Left ventricle myocardium inferior (tissue), 1 donor: Measurements from ENCODE around the gene TLR3. TPM values are rescaled to one million over a fixed set of nuclear protein-coding genes. Genes with fewer than 3 reads are reported as not detected.
"Not testable (repeated sequence)": the region's sequence is repeated elsewhere in the genome, so short reads cannot be mapped to it uniquely, and the experiment has no call there.

Experiments used
- DNase-seq: peaks from one replicate; pipeline ENCODE4 v3.0.0-alpha.2; 2020
- H3K27ac ChIP-seq: fragments of 200-600 bp; replicated peaks from 2 replicates; pipeline ENCODE4 v1.8.0; 2021
- H3K27me3 ChIP-seq: fragments of 200-600 bp; 2 replicates; pipeline ENCODE4 v1.8.0; 2021; ENCODE audit warnings: low read depth
- H3K36me3 ChIP-seq: fragments of 200-600 bp; 2 replicates; pipeline ENCODE4 v1.8.0; 2021
- H3K4me1 ChIP-seq: fragments of 200-600 bp; 2 replicates; pipeline ENCODE4 v1.8.0; 2021
- H3K4me3 ChIP-seq: fragments of 200-600 bp; 2 replicates; pipeline ENCODE4 v1.8.0; 2021; ENCODE audit warnings: mild to moderate bottlenecking, moderate library complexity
- H3K9me3 ChIP-seq: fragments of 200-600 bp; replicated peaks from 2 replicates; pipeline ENCODE4 v1.8.0; 2021
- intact Hi-C: fragments of 100-400 bp; cut with micrococcal nuclease; formaldehyde crosslinking; loops from one replicate; pipeline ENCODE4 v1.11.0; 2022
- total RNA-seq: library from RNA; stranded (reverse); fragmentation: NEBNext Ultra II Directional; extraction: Animal tissue kit (Norgen Biotek cat#: 25700); gene quantifications from one replicate; pipeline ENCODE4 v1.2.1, GENCODE V29; 2021
- TF ChIP-seq, protein P1 (sequence below): fragments of 200-600 bp; IDR thresholded peaks from 2 replicates; pipeline ENCODE4 v1.8.0; 2021; ENCODE audit warnings: antibody characterized with exemption, mild to moderate bottlenecking, borderline replicate concordance
- donor health status: DM: no; HTN: yes; CAD: no; lungs with severe emphysema.

TLR3 gene
- total RNA-seq, 1 donor from 2014 or later = 4.9 TPM

DNA sequence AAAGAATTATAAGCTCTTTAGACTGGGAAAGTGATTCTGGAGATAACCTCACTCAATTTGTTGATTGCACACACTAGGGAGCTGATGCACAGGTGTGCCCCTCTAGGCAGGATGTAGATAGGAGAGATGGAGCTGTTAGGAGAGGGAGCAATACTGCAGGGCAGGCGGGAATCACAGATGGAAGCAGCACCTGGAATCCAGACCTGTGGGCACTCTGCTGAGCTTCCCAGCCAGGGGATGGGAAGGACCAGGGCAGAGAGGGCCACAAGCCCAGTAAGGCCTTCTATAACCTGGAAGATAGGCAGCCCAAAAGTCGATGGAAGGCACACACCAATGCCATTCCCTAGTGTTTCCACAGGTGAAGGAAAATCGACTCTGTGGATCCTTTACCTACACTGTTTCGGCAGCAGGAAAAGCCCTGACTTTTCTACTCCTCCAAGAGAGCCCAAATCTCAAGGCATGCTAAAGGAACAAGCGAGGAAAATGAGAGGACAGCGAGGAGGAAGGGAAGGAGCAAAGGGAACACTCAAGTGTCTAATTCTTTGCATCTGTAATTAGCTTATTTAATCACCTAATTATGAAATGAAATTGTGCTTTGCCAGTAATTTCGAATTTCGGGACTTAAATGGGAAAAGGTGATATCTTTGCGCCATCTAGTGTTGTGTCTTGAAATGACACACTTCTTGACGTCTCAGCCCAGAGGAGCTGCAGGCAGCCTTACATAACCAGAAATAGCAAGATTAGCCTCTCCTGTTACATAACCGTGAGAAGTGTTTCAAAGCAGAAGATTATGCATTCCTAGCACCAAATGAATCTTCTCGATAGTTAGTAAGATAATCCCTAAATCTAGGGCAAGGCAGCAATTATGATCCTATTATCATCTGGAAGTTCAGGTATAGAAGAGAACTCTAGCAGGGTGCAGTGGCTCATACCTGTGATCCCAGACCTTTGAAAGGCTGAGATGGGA, 31.0 kb upstream of the TLR3 start:
- Histone ChIP-seq H3K27ac (peak overlapping the region; percentile 14), H3K27me3 (no peaks in the 10 kb centered on the region)

GRCh38 chr4:186039697-186040096, 29.3 kb upstream of the TLR3 start:
- no peak for DNase-seq
- Histone ChIP-seq H3K9me3 (no peaks in the 10 kb centered on the region), H3K4me1 (peaks cover 21% of the 10 kb centered on the region), H3K27ac (no peak overlapping the region), H3K27me3 (no peaks in the 10 kb centered on the region), H3K36me3 (no peaks in the 10 kb centered on the region), H3K4me3 (peak overlapping the region; percentile 40)
- intact Hi-C loops = loop anchor here (5.0 kb wide), 1 partner anchor 397 kb away; no protein-coding TSS in a partner anchor
- TF ChIP-seq, protein P1, sequence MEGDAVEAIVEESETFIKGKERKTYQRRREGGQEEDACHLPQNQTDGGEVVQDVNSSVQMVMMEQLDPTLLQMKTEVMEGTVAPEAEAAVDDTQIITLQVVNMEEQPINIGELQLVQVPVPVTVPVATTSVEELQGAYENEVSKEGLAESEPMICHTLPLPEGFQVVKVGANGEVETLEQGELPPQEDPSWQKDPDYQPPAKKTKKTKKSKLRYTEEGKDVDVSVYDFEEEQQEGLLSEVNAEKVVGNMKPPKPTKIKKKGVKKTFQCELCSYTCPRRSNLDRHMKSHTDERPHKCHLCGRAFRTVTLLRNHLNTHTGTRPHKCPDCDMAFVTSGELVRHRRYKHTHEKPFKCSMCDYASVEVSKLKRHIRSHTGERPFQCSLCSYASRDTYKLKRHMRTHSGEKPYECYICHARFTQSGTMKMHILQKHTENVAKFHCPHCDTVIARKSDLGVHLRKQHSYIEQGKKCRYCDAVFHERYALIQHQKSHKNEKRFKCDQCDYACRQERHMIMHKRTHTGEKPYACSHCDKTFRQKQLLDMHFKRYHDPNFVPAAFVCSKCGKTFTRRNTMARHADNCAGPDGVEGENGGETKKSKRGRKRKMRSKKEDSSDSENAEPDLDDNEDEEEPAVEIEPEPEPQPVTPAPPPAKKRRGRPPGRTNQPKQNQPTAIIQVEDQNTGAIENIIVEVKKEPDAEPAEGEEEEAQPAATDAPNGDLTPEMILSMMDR = no peak

More for the DNA sequence above, 31.0 kb upstream of the TLR3 start:
- H3K9me3 ChIP-seq = no peaks in the 10 kb centered on the region
- TF ChIP-seq, protein P1 = peak; percentile 86
- no peaks in the 10 kb centered on the region for H3K36me3 ChIP-seq
- no peak overlapping the region for H3K4me3 ChIP-seq
- peaks cover 21% of the 10 kb centered on the region for H3K4me1 ChIP-seq
- DNase-seq = no peak
- intact Hi-C loops = loop anchor here (5.0 kb wide), 1 partner anchor 396 kb away; no protein-coding TSS in a partner anchor

DNA sequence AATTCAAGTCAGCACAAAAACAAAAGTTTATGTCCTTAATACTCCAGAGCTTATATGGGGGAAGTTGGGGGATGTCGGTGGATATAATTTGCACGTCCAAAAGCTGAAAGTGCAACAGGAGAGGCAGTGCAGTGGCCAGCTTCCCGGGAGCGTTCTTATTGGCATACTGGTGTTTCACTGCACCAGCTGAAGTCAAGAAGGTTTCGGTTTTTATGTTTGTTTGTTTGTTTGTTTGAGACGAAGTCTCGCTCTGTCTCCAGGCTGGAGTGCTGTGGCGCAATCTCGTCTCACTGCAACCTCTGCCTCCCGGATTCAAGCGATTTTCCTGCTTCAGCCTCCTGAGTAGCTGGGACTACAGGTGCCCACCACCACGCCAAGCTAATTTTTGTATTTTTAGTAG, 28.6 kb upstream of the TLR3 start:
- TF ChIP-seq, protein P1 = no peak
- Histone ChIP-seq H3K36me3 (no peaks in the 10 kb centered on the region), H3K4me1 (peaks cover 21% of the 10 kb centered on the region), H3K27ac (no peak overlapping the region), H3K9me3 (no peaks in the 10 kb centered on the region), H3K27me3 (no peaks in the 10 kb centered on the region), H3K4me3 (no peak overlapping the region)
- intact Hi-C loops = no loop called here
- no peak for DNase-seq

GRCh38 chr4:186047501-186047900, 21.5 kb upstream of the TLR3 start:
- H3K27me3 ChIP-seq, H3K36me3 ChIP-seq, H3K4me3 ChIP-seq, H3K4me1 ChIP-seq, H3K27ac ChIP-seq, DNase-seq, intact Hi-C loops, H3K9me3 ChIP-seq: not testable (repeated sequence)

DNA sequence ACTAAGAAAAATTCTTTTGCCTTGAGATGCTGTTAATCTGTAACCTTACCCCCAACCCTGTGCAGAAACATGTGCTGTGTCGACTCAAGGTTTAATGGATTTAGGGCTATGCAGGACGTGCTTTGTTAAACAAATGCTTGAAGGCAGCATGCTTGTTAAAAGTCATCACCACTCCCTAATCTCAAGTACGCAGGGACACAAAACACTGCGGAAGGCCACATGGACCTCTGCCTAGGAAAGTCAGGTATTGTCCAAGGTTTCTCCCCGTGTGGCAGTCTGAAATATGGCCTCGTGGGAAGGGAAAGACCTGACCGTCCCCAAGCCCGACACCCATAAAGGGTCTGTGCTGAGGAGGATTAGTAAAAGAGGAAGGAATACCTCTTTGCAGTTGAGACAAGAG, 18.8 kb upstream of the TLR3 start:
- H3K27ac ChIP-seq, intact Hi-C loops, DNase-seq, H3K36me3 ChIP-seq, H3K4me3 ChIP-seq, H3K4me1 ChIP-seq, H3K9me3 ChIP-seq, H3K27me3 ChIP-seq: not testable (repeated sequence)

- no peak for DNase-seq
- Histone ChIP-seq H3K36me3 (no peaks in the 10 kb centered on the region), H3K27me3 (no peaks in the 10 kb centered on the region), H3K4me3 (no peak overlapping the region), H3K27ac (no peak overlapping the region), H3K4me1 (no peaks in the 10 kb centered on the region), H3K9me3 (no peaks in the 10 kb centered on the region)
- intact Hi-C loops = no loop called here
- TF ChIP-seq, protein P1 = no peak
Observed at GRCh38 chr4:186051096-186051495, 17.9 kb upstream of the TLR3 start.
